Hepatocyte (in vitro differentiated cells): ENCODE results near the gene SKIDA1. TPM values are rescaled to one million over a fixed set of nuclear protein-coding genes. Genes with fewer than 3 reads are reported as not detected.

Experiments used
- DNase-seq: peaks from one replicate; pipeline ENCODE4 v3.0.0-alpha.2; 2016; ENCODE audit warnings: low spot score
- H2AFZ ChIP-seq: fragments of 200-600 bp; sonication (generic); 2 replicates; pipeline ENCODE4 v1.6.0; 2016; ENCODE audit warnings: antibody characterized with exemption, mild to moderate bottlenecking
- H3K27ac ChIP-seq: fragments of 200-600 bp; sonication (generic); 2 replicates; pipeline ENCODE4 v1.5.1; 2016; ENCODE audit warnings: mild to moderate bottlenecking
- H3K27me3 ChIP-seq: fragments of 200-600 bp; sonication (generic); 2 replicates; pipeline ENCODE4 v1.6.1; 2016
- H3K36me3 ChIP-seq: fragments of 200-600 bp; sonication (generic); replicated peaks from 2 replicates; pipeline ENCODE4 v1.5.1; 2016; ENCODE audit warnings: low read depth; ENCODE audit not compliant: insufficient read depth
- H3K4me1 ChIP-seq: fragments of 200-600 bp; sonication (generic); 2 replicates; pipeline ENCODE4 v1.5.1; 2016; ENCODE audit warnings: mild to moderate bottlenecking, moderate library complexity; ENCODE audit not compliant: insufficient read depth
- H3K4me2 ChIP-seq: fragments of 200-600 bp; sonication (generic); 2 replicates; pipeline ENCODE4 v1.6.0; 2016
- H3K4me3 ChIP-seq: fragments of 200-600 bp; sonication (generic); 2 replicates; pipeline ENCODE4 v1.5.1; 2016; ENCODE audit warnings: mild to moderate bottlenecking
- H3K79me2 ChIP-seq: fragments of 200-600 bp; sonication (generic); 2 replicates; pipeline ENCODE4 v1.6.0; 2017; ENCODE audit warnings: mild to moderate bottlenecking
- H3K9me2 ChIP-seq: fragments of 200-600 bp; sonication (generic); replicated peaks from 2 replicates; pipeline ENCODE4 v1.6.0; 2017; ENCODE audit warnings: mild to moderate bottlenecking; ENCODE audit not compliant: insufficient read depth
- H3K9me3 ChIP-seq: fragments of 200-600 bp; sonication (generic); 2 replicates; pipeline ENCODE4 v1.5.1; 2016; ENCODE audit warnings: low read depth, mild to moderate bottlenecking
- H4K20me1 ChIP-seq: fragments of 200-600 bp; sonication (generic); 2 replicates; pipeline ENCODE4 v1.6.0; 2016; ENCODE audit warnings: mild to moderate bottlenecking; ENCODE audit not compliant: insufficient read depth, poor library complexity, severe bottlenecking
- EZH2 ChIP-seq: fragments of 200-600 bp; sonication (generic); IDR thresholded peaks from 2 replicates; pipeline ENCODE4 v1.6.1; 2016; ENCODE audit warnings: antibody characterized with exemption, mild to moderate bottlenecking, borderline replicate concordance
- EZH2phosphoT487 ChIP-seq: fragments of 200-600 bp; sonication (generic); IDR thresholded peaks from one replicate; pipeline ENCODE4 v1.6.1; 2018; ENCODE audit warnings: antibody characterized with exemption, mild to moderate bottlenecking, low read depth, moderate library complexity; ENCODE audit not compliant: unreplicated experiment, severe bottlenecking
- WGBS: methylation state at CpG from one replicate; pipeline ENCODE4 v1.1.6; 2016; ENCODE audit warnings: low lambda C conversion rate; ENCODE audit errors: missing lambda C conversion rate; 5-methylcytosine and 5-hydroxymethylcytosine counted together
- polyA plus RNA-seq: library from polyadenylated mRNA; unstranded; fragments of >200 nt; fragmentation: Nextera tagmentation; extraction: Ambion mirVana; gene quantifications from 2 replicates; pipeline ENCODE4 v1.2.1, GENCODE V29; 2016
- total RNA-seq: library from RNA; depleted of rRNA; stranded (reverse); fragments of >200 nt; gene quantifications from 2 replicates; pipeline ENCODE4 v1.2.3, GENCODE V29; 2014
- TF ChIP-seq, protein P1 (sequence below): fragments of 200-600 bp; sonication (generic); IDR thresholded peaks from 2 replicates; pipeline ENCODE4 v1.5.1; 2016; ENCODE audit warnings: antibody characterized with exemption, mild to moderate bottlenecking; ENCODE audit not compliant: poor library complexity

The SKIDA1 gene
- total and polyA plus RNA-seq, 2 experiments from 2014 or later = 0.68 to 2.3 TPM

DNA sequence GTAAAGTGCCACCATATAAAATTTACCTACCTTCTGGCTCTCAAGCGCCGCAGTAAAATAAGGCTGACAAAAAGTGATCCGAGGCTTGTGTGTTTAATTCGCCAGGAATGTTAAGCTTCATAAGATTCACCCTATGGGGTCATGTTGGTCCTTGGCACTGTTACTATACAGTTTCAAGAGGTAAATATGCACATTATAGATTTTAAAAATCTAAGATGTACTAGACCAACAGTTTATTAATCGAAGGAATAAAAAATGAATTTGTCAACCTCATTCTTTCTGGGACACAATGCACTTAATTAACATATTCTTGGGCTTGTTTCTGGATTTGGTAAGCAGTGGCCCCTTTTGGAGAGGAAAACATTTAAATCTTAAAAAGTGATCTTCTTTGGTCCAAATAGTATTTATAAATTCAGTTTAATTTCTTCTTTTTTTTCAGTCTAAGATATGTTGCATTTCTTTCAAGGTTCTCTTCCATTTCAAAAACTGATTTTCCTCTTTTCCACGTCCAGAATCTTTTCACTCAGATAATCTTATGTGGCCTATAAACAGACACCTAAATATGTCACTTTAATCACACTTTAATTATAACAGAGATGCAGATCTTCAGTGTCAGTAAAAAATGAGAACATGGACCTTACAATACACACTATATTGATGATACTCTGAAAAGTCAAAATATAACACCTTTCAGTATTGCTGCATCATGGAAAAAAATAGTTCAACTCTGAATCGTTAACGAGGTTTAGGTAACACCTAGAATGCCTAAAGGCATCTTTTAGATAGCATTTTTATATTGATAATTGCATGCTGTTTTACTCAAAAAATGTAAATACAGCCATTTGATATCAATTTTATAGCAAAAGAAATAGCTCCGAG, 3.8 kb upstream of the SKIDA1 start:
- peaks cover 8% of the 10 kb centered on the region for H3K4me1 ChIP-seq
- no peak for DNase-seq
- peak overlapping the region; percentile 87 for H3K4me2 ChIP-seq
- H4K20me1 ChIP-seq = no peaks in the 10 kb centered on the region
- no peaks in the 10 kb centered on the region for H3K9me3 ChIP-seq
- WGBS = 71% methylated on average over 9 of the region's 9 CpGs
- H3K9me2 ChIP-seq = no peaks in the 10 kb centered on the region
- peak overlapping the region; percentile 95 for H3K27ac ChIP-seq
- TF ChIP-seq EZH2 = peak; percentile 29
- TF ChIP-seq, protein P1, sequence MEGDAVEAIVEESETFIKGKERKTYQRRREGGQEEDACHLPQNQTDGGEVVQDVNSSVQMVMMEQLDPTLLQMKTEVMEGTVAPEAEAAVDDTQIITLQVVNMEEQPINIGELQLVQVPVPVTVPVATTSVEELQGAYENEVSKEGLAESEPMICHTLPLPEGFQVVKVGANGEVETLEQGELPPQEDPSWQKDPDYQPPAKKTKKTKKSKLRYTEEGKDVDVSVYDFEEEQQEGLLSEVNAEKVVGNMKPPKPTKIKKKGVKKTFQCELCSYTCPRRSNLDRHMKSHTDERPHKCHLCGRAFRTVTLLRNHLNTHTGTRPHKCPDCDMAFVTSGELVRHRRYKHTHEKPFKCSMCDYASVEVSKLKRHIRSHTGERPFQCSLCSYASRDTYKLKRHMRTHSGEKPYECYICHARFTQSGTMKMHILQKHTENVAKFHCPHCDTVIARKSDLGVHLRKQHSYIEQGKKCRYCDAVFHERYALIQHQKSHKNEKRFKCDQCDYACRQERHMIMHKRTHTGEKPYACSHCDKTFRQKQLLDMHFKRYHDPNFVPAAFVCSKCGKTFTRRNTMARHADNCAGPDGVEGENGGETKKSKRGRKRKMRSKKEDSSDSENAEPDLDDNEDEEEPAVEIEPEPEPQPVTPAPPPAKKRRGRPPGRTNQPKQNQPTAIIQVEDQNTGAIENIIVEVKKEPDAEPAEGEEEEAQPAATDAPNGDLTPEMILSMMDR = no peak
- no peaks in the 10 kb centered on the region for H3K27me3 ChIP-seq
- H3K79me2 ChIP-seq = peaks cover 28% of the 10 kb centered on the region
- no peak overlapping the region for H2AFZ ChIP-seq
- no peak overlapping the region for H3K4me3 ChIP-seq
- H3K36me3 ChIP-seq = no peaks in the 10 kb centered on the region

DNA sequence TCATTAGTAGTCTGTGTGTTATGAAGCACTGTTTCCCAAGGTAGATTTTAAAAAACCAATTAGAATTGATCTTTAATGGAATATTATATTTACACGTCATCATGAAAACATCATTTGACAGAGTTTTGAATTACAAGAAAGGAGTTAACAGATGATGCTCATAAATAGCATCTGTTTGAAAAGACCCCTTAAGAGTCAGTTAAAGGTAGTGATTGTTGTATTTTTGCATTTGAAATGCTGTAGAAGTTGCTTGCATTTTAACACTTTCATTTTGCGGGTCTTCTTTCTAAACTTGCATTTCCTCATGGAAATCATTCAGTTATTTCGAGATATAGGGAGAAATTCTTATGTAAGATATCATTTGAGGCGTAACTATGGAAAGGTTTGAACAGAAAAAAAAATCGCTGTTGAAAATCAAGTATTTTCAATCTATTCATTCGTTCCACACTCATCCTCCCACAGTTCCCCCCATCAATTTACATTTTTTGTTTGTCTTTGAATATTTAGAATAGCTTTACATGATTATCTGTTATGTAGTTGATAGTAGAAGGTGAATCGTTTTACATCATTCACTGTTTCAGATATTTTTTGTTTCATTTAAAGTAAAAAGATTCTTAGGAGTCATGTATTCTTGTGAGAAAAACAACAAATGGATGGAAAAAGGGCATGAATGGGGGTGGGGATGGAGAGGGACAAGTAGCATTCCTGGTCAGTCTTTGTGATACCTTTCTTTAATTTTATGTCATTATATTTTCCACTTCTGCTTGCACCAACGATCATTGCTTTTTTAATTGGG, 3.0 kb upstream of the SKIDA1 start:
- Histone ChIP-seq H3K36me3 (no peaks in the 10 kb centered on the region), H3K9me2 (no peaks in the 10 kb centered on the region), H3K4me1 (peaks cover 9% of the 10 kb centered on the region), H4K20me1 (no peaks in the 10 kb centered on the region), H3K9me3 (no peaks in the 10 kb centered on the region), H3K27ac (peak overlapping the region; percentile 95), H3K79me2 (peaks cover 28% of the 10 kb centered on the region), H3K4me3 (peak overlapping the region; percentile 41), H3K4me2 (peak overlapping the region; percentile 87), H3K27me3 (no peaks in the 10 kb centered on the region), H2AFZ (peak overlapping the region; percentile 31)
- WGBS = 51% methylated on average over 8 of the region's 8 CpGs
- no peak for DNase-seq
- TF ChIP-seq EZH2phosphoT487 (no peak), EZH2 (no peak)
- TF ChIP-seq, protein P1 = no peak

DNA sequence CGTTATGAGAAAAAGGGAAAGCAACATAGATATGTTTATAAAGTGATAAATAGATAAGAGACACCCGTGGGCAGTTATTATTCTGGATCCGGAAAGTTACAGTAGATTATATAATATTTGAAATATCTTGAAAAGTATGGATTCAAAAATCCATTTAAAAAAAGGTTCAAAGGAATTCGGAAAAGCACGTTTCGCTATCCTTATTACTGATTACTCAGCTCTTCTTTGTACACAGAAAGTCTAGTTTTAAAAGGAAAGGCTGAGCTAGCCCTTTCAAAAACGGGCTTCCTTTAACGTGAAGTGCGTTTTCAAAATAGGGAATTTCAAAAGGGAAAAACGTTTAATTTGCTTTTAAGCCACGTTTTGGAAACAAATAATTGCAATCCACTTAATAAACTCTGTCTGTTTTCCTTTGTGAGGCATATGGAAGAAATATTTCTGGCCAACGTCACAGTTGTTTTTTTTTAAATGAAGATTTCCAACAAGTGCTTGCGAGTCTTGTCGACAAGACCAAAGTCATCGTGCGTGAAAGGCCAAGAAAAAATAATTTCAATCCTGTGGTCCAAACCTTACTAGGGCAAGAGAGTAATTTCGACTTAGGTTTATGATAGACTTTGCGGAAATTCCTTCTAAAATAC, 2.2 kb upstream of the SKIDA1 start:
- H4K20me1 ChIP-seq = no peaks in the 10 kb centered on the region
- H3K79me2 ChIP-seq = peaks cover 28% of the 10 kb centered on the region
- peak; percentile 41 for DNase-seq
- peak overlapping the region; percentile 95 for H3K27ac ChIP-seq
- peak overlapping the region; percentile 41 for H3K4me3 ChIP-seq
- H3K4me1 ChIP-seq = peaks cover 10% of the 10 kb centered on the region
- 15% methylated on average over 18 of the region's 18 CpGs for WGBS
- no peaks in the 10 kb centered on the region for H3K36me3 ChIP-seq
- TF ChIP-seq, protein P1 = no peak
- TF ChIP-seq EZH2phosphoT487 (peak; percentile 71), EZH2 (no peak)
- H3K4me2 ChIP-seq = peak overlapping the region; percentile 87
- no peaks in the 10 kb centered on the region for H3K27me3 ChIP-seq
- peak overlapping the region; percentile 31 for H2AFZ ChIP-seq
- H3K9me3 ChIP-seq = no peaks in the 10 kb centered on the region
- no peaks in the 10 kb centered on the region for H3K9me2 ChIP-seq
